HG02885 (cell line): ENCODE data around the gene RFPL2.

ENCODE experiments used
- ATAC-seq: cut with Tn5 transposase; IDR thresholded peaks from one replicate; pipeline ENCODE4 v1.9.1; 2021; ENCODE audit warnings: mild to moderate bottlenecking; ENCODE audit not compliant: unreplicated experiment, poor library complexity

The RFPL2 gene

DNA sequence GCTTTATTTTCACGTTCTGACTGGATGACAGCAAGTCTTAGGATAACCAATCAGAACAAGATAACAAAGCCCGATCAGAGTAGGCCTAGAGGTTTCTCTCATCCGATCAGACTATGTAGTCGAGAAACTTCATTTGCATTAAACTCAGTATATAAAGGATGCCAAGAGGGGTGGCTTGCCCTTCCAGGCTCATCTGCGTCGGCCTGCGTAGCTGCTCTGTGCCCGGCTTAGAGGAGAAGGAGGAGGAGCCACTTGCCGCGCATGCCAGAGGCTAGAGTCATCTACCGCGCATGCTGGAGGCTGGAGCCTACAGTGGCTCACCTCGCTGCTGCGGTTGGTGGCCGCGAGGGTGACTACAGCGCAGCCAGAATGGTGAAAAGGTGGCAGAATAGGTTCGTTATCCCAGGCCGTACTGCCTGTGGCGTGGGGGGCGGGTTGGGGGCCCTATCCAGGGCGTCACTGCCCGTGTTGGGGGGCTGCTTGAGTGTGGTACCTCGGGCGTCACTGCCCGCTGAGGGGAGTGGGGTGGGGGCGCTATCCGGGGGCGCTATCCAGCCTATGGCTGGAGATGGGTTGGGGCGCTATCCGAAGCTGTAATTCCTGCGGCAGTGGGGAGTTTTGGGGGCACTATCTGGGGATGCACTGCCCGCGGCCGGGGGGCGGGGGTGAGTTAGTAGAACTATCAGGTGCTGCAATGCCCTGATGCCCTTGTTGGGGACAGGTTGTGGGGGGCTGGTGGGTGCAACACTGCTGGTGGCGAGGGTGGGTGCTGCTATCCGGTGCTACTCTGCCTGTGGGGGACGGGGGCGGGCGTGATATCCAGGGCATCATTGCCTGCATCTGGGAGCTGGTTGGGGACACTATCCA, at the start of gene RFPL2:
Gene RFPL2, minus strand, starts transcription at position 218 of the 867 bp plus-strand sequence. CDS start 2,622 bp downstream, outside the sequence.
- no peak for ATAC-seq

DNA sequence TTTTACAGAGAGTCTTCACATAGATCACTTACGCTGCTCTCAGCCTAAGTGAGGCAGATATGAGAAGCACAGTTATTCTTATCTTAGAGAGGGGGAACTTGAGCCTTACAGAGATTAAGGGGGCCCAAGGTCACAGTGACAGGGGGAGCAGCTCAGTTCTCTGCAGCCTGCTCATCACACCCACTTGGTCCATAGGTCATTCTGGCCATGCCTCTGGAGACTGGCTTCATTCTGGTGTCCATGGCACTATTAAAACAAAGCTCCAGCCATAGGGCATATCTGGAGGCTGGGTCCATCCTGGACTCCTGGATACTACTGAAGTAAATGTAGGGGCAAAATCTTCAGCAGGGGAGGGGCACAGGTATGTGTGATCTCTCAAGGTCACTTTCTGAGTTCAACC, 44.4 kb upstream of the RFPL2 start:
- no peak for ATAC-seq

DNA sequence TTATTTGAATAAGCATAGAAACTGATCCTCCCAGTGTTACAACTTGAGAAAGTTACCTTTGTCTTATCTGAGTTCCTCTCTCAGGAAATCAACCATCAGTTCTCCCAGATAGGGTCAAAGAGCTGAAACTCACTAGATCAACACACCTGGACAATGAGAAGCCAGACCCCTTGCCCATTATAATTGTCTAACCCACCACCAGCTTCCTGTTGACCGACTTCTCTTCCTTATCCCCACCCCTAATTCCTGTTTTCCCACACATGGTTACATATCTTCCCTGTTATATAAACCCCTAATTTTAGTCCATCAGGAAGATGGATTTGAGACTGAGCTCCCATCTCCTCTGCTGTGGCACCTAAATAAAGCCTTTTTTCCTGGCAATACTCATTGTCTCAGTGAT, 43.4 kb upstream of the RFPL2 start:
- no peak for ATAC-seq

DNA sequence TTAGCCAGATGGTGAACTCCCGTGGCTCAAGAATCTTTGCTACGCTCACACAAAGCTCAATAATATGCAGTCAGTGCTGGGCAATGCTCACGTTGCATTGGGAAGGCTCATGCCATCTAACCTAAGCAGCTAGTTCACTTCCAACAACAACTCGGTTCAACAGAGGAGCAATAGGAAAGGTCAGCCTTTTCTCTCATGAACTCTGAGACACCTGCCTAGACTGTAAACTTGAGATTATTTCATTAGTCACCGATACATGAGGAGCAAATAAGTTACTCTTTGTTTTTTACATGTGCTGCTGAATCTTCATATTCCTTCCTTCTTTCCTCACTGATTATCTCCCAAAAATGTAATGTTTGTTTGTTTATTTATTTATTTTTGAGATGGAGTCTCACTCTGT, 41.3 kb upstream of the RFPL2 start:
- no peak for ATAC-seq

DNA sequence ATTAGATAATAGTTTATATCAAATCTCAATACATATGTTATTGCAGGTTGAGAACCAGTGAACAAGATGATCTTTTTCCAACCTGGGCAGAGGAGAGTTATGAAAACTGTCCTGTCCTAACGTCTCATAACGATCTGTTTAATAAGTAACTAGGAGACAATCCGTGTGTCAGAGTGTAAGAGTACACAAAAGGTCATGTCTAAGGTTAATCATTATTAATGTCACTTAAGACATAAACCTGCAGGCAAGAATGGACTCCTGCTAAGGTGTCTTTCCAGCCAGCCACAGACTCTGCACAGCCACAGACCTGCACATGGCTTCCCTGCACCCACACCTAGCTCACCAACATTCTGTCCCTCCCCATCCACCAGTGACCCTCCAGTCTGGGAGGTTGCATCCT, 40.2 kb upstream of the RFPL2 start:
- no peak for ATAC-seq

DNA sequence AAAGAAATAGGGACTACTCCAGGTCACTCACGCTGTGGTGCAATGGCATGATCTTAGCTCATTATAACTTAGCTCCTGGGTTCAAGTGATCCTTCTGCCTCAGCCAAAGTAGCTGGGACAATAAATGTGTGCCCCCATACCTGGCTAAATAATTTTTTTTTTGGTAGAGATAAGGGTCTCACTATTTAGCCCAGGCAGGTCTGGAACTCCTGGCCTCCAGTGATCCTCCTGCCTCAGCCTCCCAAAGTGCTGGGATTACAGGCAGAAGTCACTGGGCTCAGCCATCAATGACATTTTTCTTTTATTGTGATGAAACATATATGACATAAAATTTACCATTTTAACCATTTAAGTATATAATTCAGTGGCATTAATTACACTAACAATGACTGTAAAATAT, 39.7 kb upstream of the RFPL2 start:
- no peak for ATAC-seq

DNA sequence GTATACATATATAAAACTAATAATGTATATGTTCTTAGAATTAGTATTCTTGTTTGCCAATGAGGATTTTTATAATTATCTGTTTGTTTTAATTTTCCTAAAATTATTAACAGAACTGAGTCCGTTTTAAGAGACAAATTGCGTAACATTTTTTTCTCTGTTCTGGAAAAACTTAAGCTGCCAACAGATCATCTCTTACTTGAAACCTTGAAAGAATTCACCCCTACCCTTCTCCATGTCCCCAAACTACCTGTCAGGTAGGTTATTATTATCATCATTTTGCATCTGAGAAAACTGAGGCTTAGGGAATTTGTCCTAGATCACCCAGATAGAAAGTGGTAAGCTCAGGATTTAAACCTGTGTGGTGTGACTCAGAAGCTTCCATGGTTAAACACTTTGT, 35.6 kb upstream of the RFPL2 start:
- ATAC-seq, result no peak

DNA sequence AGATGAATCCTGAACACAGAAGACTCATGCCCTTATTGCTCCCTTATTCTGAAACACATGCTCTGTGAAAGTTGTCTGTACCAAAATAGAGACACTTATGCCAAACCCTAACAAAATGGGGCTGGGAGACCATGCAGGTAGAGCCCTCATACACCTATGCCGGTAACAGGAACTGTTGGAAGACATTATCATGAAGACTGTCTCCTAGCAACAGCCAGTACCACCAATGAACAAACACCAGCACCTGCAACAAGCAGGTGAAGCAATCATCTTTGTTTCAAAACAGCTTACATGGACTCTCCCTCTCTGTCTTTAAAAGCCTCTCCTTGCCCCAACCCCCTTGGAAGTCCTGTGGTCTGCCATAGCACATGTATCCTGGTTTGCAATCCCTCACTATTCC, 33.0 kb upstream of the RFPL2 start:
- ATAC-seq, result no peak

DNA sequence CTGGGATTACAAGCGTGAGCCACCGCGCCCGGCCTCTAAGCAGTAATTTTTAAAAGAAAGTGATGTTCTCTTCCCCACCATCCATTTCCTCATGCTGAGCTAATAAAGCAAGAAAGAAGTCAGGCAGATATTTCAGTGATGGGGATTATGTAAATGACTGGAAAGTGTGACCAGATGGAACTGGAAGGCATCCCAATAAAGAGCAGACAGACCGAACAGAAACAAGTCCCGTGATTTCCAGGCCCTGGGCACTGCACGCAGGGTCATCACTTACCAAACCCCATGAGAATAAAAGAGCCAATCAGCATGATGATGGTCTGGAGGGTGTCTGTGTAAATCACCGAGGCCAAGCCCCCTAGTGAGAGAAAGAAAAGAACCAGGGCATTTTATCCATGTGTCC, 32.1 kb upstream of the RFPL2 start:
- ATAC-seq, result no peak

DNA sequence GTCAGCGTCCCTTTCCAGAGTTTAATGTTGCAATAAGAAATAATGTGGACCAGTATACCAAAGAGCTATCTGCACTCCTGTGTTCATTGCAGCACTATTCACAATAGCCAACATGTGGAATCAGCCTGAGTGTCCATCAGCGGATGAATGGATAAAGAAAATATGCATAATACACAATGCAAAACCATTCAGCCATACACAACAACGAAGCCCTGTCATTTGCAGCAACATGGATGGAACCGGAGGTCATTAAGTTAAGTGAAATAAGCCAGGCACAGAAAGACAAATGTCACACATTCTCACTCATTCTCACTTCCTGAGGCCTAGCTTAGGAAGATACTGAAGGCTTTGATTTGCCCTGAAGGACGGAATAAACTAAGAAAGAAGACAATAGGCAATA, 28.2 kb upstream of the RFPL2 start:
- ATAC-seq, result no peak

DNA sequence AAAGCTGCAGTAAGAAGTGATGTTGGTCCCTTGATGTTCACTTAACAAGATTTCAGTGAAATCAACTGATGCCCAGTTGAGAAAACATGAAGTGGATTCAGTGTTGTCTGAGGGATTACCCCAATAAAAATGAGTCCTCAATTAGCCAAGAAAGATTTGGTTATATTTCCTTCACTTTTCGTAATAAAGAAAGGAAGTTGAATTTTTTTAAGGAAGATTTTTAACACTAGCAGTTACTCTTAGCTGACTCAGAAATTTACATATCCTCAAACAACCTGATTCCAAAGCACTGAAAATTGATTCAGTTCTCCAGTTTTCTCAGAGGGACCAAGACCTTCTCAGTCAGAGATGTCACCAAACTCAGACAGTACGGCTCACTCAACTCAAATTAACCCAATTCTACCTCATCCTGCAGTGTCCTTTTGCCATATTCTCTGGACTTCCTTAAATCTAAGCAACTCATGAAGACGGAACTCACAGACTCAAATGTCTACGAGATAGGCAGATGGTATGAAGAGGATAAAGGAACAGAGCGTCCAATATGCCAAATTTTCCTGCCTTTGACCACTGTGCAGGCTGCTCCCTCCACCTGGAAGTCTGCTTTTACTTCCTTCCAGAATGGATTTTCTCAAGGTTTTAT, 27.4 kb upstream of the RFPL2 start:
- ATAC-seq, result no peak

DNA sequence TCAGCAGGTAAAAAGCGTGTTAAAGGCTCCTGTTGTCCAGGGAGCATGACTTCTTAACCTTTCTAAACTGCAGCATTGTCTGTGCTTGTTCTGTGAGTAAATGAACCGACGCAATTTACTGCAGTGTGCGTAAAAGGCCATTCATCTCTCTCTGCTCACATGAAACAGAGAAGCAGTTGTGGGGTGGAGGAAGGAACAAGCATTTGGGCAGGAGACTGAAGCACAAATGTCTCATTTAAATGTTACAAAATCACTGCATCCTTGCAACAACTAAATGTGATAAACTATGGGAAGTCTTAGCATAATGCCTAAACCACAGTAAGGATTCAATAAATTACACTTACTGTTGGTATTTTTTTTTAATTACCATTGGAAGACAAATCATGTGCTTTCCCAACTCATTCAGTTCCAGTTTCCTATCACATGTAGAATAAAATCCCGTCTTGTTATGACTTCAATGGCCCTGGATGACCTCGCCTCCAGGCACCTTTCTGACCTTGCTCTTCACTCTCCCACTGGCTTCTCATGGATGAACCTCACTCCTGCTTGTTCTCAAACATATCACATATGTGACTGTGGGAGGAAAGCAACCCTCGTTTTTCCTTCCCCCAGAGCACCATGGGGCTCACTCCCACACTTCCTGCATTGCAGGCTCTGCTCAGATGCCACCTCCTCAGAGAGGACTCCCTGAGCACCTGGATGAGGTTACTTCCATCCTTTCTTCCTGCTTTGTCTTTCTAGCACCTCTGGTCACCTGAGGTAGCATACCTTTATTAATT, 21.6 kb upstream of the RFPL2 start:
- ATAC-seq, result no peak

DNA sequence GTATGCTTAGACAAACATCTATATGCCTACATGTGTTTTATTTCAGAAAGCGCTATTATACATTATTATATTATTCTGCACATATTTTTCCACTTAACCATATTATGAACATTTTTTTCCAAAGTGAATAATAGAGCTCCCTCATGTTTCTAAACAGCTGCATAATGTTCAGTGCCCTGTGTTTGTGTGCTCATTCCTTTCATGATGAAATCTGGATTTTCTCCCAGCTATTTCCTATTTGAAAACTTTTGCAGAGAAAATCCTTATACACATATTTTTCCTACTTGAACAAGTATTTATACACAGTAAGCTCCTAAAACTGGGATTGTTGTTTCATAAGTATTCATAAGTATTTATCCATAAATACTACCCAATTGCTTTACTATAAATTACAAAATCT, 18.1 kb upstream of the RFPL2 start:
- no peak for ATAC-seq

DNA sequence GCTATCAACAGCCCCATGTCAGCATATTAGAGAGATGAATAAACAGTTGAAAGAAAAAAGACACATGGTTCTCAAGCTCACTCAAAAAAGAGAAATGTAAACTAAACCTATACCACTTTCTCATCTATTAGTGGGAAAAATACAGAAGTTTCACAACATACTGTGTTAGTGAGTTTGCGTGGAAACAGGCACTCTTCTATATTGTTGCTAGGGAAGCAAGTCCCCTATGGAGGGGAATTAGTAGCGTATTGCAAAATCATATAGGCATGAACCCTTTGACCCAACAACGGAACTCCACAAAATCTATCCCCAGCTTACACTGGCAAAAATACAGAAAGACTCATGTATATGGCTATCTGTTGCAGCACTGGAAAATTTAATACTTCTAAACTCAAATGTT, 14.2 kb upstream of the RFPL2 start:
- ATAC-seq, result no peak

DNA sequence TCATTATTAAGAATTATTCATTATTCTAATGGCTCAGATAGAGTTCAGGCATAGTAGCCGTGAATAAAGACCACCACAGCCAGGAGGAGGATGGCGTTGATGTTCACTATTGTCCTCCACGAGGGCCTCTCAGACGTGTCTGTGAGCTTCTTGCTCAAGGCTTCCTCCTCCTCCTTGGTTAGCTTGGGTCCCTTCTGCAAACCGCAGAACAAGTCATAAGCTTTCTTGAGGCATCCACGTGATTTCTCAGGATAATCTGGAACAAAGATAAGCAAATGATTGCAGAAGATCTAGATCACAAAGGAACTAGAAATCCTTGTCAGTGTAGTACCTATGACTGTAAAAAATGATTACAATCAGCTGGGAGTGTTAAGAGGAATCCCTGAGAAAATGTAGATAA, 13.6 kb upstream of the RFPL2 start:
- no peak for ATAC-seq

DNA sequence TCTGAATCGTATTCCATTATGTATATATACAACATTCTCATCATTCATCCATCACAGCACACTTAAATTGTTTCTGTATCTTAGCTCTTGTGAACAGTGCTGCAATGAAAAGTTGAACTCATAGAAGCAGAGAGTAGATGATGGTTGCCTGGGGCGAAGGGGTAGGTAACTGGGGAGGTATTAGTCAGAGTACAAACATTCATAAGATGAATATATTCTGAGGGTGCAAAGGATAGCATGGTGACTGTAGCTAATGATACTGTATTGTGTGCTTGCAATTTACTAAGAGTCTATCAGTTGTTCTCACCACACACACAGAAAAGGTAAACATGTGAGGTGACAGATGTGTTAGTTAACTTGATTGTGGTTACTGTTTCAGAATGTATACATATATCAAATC, 12.6 kb upstream of the RFPL2 start:
- no peak for ATAC-seq

DNA sequence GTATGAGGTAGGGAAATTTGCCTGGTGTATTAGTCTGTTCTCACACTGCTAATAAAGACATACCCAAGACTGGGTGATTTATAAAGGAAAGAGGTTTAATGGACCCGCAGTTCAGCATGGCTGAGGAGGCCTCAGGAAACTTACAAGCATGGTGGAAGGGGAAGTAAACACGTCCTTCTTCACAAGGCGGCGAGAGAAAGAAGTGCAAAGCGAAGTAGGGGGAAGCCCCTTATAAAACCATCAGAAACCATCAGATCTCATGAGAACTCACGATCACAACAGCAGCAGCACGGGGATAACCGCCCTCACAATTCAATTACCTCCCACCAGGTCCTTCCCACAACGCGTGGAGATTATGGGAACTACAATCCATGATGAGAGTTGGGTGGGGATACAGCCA, 12.0 kb upstream of the RFPL2 start:
- ATAC-seq, result no peak

DNA sequence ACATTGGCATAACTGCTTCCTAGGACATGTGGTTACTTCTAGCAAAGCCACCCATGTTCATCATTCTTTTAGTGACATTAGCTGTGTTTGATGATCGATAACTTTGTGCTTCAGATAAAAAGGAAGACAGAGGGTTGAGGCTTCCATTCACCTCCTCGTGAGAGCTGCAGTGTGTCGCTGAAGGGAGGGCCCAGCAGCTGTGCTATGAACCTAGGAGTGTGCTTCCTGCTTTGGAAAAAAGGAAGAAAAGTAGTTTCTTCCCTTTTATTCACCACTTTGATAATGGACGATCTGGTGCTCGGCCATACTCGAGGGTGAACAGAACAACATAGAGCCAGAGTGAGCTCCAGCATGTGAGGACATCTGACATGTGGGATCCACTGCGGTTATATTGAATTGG, 6.1 kb upstream of the RFPL2 start:
- ATAC-seq, result no peak

DNA sequence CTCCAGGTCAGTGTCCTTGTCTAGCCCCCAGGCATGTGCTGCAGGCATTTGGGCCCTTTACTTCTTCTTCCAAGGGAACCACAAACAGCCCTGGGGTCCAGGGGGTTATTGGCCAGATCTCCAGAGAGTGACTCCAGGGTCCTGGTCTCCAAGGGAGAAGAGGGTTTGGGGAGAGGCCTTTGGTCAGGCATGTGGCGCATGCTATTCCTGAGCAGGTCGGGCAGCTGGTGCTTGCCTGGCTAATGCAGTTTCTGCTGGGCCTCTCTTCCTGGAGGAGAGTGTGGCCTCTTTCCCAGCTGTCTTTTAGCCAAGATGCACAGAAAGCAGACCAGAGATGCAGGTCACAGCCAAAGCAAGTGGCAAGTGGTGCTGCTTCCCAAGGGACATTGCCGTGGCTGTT, 3.8 kb upstream of the RFPL2 start:
- no peak for ATAC-seq

DNA sequence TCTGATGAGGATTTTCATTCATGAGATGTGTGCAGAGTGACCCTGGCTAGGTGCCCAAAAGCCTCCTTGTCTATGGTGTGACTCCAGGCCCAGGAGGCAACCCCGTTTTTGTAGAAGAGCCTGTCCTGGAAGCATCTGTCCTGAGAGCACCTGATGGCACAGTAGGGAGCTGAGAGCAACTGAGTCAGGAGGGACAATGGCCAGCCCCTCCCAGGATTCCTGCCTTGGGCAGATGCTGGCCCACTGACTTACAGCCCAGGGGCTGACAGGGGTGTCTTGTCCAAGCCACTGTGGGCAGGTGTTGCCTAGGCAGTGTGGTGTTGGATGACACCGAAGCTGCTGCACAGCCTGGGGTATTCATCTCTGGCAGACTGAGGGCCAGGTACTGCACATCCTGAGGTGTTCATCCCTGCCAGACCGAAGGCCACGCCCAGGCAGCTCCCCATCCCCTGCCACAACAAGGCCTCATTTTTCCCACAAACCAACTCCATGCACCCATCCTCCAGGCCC, 3.2 kb upstream of the RFPL2 start:
- no peak for ATAC-seq
